ENCODE measurements around the gene AGAP1.

The AGAP1 gene

GRCh38 chr2:235768606-235769005, 274.8 kb downstream of the AGAP1 start:
- DNase-seq (ENCODE audit: low spot score) = no peak

GRCh38 chr2:235769046-235769445, 275.2 kb downstream of the AGAP1 start:
- peak; percentile 19 for DNase-seq (ENCODE audit: low spot score)

DNA sequence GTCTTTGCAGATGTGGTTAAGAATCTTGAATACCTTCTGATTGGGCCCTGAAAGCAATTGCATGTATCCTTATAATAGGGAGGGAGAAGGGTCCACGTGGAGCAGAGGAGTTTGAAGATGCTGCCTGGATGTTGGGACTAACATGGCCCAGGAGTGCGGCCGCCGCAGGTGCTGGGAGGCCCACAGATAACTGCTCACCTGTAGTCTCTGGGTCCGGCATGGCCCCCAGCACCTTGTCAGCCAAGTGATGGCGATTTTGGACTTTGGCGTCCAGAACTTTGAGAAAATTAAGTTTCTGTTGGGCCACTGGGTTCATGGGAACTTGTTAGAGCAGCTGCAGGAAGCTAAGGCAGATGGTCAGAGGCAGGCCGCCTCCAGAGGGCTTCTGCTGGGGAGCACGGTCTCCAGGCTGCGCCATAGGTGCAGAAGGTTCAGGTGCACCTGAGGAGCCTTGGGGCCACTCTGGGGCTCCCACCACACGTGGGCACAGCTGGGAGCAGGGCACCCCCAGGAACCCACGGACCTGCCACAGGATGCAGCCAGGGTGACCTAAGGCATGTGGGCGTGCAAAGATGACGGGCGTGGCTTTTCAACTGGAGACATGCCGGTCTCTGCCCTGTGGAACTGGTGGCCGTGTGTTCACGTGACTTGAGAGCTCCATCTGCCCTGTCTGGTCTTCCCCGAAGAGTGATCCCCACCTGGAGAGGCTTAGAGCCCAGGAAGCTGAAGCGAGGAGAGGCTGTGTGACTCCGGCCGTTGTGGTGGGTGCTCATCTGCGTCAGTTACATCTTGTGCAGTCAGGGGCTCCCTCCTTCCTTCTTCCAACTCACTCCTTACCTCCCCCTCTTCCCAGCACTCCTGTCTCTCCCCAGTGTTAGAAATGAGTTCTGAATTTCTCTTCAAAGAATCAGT, 277.3 kb downstream of the AGAP1 start:
- no peak for DNase-seq (ENCODE audit: low spot score)

- DNase-seq (ENCODE audit: low spot score) = no peak
Measured at GRCh38 chr2:235773188-235773928, 279.5 kb downstream of the AGAP1 start.

DNA sequence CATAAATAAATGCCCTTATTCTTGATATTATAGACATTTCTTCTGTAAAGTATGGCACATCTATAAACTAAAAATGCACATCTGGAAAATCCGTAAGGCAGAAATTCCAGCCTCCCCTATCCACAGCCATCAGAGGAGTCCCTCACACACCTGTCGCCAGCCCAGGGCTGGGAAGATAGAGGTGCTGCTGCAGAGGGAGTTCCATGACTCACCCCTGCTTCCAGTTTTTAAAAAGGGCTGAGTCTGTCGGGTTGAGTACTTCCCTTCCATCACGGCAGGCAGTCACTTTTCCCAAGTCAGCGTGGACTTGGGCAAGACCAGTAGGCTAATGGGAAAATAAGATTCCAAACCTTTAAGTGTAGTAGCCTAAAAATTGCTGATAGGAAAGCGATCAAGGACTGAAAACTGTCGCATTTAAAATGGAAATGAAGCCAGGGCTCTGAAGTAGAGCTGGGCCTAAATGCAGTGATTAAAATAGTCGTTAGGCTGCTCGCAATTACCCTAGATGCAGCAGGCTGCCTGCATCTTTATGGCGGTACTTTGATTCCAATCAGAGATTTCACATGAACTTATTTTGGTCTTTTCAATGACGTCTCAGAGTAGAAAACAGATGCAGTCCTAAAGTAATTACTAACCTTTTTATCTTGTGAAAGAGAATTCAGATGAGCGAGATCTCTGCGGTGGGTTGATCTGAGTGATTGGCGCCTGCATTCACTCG, 280.5 kb downstream of the AGAP1 start:
- no peak for DNase-seq (ENCODE audit: low spot score)

- no peak for DNase-seq (ENCODE audit: low spot score)
Measured at GRCh38 chr2:235776531-235776930, 282.7 kb downstream of the AGAP1 start.

DNA sequence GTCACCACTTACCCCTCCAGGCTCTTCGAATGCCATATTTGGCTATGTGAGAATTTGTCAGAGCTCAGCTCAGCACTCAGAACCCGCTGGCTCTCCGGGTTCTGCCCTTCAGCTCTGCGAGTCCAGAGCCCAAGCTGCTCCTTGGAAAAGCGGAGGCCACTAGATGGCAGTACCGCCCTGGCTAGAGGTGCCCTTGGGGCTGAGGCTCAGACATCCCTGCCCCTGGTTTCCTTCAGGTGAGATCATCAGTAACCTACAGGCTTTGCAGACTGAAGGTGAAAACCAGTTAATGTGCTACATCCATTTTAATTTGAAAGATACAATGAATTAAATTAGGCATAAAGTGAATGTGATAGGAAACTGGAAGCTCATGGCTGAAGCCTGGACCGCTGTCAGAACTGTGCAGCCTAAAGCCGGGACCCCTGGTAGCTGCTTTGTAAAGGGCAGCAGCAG, 285.6 kb downstream of the AGAP1 start:
- peak; percentile 82 for DNase-seq (ENCODE audit: low spot score)

DNA sequence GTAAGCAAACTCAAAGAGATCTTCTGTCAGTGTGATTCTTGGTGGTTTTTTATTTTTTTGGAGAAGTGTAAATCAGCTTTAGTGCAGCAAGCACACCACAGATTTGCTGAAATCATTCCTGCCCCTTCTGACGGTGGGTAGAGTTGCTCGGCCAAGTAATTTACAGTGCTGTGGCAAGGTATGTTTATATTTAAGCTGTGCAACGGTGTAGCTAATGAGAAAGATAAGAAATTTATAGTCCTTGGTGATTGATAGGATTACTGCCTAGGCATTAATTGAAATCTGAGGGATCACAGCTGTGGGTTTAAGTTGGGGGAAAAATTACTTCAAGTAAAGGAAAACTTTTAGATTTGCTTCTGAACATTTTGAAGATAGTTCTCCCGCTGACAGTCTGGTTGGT, 286.6 kb downstream of the AGAP1 start:
- DNase-seq (ENCODE audit: low spot score) = no peak

- DNase-seq (ENCODE audit: low spot score) = peak; percentile 14
Measured at GRCh38 chr2:235781775-235782174, 287.9 kb downstream of the AGAP1 start.

DNA sequence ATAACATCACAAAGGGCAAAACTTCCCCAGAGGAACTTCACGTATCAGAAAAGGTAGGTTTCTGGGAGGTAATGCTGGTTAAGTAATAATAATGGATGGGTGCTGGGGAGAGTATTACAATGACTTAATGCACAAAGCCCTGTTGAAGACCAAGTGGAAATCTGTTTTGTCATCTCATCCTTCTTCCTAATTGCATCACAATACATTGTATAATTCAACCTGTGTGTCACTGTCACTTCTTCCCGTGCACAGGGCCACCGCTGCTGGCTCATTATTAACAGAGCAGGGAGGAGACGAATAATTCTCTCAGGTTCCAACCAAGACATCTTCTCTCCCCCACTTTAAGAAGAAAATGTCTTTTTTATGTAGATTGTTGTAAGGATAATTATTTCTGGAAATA, 290.9 kb downstream of the AGAP1 start:
- DNase-seq (ENCODE audit: low spot score) = no peak

DNA sequence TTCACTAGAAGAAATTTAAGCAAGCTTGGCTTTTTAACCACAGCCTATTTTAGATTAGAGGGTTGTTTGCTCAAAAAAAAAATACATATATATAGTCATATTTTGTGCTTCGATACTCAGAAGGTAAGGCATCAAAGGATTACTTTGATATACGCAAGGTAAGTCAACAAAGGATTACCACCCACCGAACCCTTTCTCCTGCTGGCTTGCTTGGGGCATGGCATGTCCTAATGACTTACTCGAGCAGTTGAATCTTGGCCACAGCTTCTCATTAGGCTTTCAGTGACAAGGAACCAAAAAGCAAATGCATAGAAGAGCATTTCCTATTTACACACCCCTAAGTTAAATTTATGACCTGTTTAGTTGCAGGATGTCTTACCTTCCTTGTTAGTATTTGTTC, 295.7 kb downstream of the AGAP1 start:
- DNase-seq (ENCODE audit: low spot score) = no peak

GRCh38 chr2:235793163-235793752, 299.4 kb downstream of the AGAP1 start:
- DNase-seq (ENCODE audit: low spot score) = peak; percentile 61

- no peak for DNase-seq (ENCODE audit: low spot score)
Measured at GRCh38 chr2:235799281-235799680, 305.4 kb downstream of the AGAP1 start.

DNA sequence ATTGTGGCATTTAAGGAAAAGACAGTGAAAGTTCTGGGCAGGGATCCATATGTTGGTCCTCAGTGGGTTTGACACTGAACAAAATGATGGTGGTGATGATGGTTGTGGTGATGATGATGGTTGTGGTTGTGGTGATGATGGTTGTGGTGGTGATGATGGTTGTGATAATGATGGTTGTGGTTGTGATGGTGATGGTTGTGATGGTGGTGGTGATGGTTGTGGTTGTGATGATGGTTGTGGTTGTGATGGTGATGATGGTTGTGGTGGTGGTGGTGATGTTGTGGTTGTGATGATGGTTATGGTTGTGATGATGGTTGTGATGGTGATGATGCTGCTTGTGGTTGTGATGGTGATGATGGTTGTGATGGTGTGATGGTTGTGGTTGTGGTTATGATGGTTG, 308.7 kb downstream of the AGAP1 start:
- DNase-seq (ENCODE audit: low spot score) = no peak

GRCh38 chr2:235803028-235803427, 309.2 kb downstream of the AGAP1 start:
- DNase-seq (ENCODE audit: low spot score) = no peak

GRCh38 chr2:235804676-235805075, 310.8 kb downstream of the AGAP1 start:
- DNase-seq (ENCODE audit: low spot score) = no peak

- no peak for DNase-seq (ENCODE audit: low spot score)
Measured at GRCh38 chr2:235806986-235807750, 313.3 kb downstream of the AGAP1 start.

- DNase-seq (ENCODE audit: low spot score) = no peak
Measured at GRCh38 chr2:235808366-235808765, 314.5 kb downstream of the AGAP1 start.

GRCh38 chr2:235810252-235810651, 316.4 kb downstream of the AGAP1 start:
- DNase-seq (ENCODE audit: low spot score) = no peak

DNA sequence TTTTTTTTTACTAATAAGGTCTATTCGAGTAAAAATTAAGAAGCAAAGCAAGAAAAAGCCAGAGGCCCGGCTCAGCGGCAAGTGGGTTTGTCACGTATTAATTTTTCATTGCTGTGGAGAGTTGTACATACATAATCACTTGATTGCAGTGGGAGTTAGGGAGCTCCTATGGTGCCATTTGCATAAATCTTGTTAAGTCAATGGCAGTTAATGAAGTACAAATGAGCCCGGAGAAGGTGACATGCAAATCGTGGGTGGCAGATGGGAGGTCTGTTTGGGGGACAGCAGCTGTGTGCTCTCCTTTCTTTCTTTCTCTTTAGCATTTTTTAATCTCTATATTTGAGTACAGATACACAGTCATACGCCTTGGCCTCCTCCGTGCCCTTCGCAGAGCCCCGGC, 317.0 kb downstream of the AGAP1 start:
- no peak for DNase-seq (ENCODE audit: low spot score)

DNA sequence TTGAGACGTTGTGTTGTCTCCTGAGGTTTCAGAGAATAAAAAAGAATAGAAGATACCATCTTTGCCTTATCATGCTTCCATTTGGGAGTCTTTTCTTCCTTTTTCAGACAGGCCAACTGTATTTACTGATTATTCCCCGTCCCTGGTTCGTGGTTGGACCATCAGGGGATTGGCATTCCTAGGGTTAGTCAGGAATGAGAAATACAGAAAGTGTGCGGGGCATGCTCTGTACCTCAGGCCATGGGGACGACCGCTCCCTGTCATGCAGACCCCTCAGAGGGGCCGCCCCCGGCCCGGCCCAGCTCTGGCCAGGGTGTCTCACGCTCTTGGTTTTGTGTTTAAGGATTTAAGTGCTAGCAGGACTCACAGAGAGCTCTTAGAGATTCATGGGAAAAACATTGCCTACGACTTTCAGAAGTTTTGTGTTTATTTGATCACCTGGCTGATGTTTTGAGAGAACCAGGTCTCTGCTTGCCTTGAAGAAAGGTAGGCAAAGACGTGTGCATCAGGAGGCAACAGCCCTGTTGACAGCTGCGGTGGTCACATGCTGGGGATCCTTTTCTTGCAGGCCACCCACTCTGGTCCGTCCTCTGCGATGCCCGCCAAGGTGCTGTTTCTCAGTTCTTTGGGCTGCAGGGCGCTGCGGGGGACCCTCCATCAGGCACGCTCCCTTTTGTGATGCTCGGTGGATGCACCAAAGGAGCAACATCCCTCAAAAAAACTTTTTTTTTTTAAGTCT, 317.8 kb downstream of the AGAP1 start:
- no peak for DNase-seq (ENCODE audit: low spot score)

All from kidney tubule cell (primary cell).